Liver (tissue), 3 donors: Measurements from ENCODE around the gene RMND1.

ENCODE experiments used
- EGR1 ChIP-seq, 2 donors: IDR thresholded peaks; 2 replicates each; pipeline ENCODE4 v1.6.1; 2016 to 2018; ENCODE audit warnings: antibody characterized with exemption in 2 of 2, low read depth in 2 of 2
- GABPA ChIP-seq, 2 donors: IDR thresholded peaks in 1 of 2; conservative IDR thresholded peaks in 1 of 2; 2 replicates each; pipeline ENCODE4 v1.6.1; 2016; ENCODE audit warnings: antibody characterized with exemption in 2 of 2, mild to moderate bottlenecking in 1 of 2, moderate library complexity in 1 of 2
- RAD21 ChIP-seq, 2 donors: IDR thresholded peaks; 2 replicates each; pipeline ENCODE4 v1.6.1; 2016; ENCODE audit warnings: antibody characterized with exemption in 2 of 2, mild to moderate bottlenecking in 2 of 2
- REST ChIP-seq: IDR thresholded peaks from 2 replicates; pipeline ENCODE4 v1.6.1; 2016; ENCODE audit warnings: antibody characterized with exemption, mild to moderate bottlenecking
- TAF1 ChIP-seq: conservative IDR thresholded peaks from 2 replicates; pipeline ENCODE4 v1.6.1; 2016; ENCODE audit warnings: antibody characterized with exemption, mild to moderate bottlenecking
- YY1 ChIP-seq: IDR thresholded peaks from 2 replicates; pipeline ENCODE4 v1.6.1; 2016; ENCODE audit warnings: antibody characterized with exemption, mild to moderate bottlenecking
- ZBTB33 ChIP-seq: IDR thresholded peaks from 2 replicates; pipeline ENCODE4 v1.6.1; 2016; ENCODE audit warnings: antibody characterized with exemption
- TF ChIP-seq, protein P1 (sequence below): fragments of 150-350 bp; IDR thresholded peaks from 2 replicates; pipeline ENCODE4 v1.5.1; 2017; ENCODE audit warnings: improper control_type of control experiment, low read depth, low read length; ENCODE audit not compliant: missing input control
- TF ChIP-seq, protein P2 (sequence below): IDR thresholded peaks from 2 replicates; pipeline ENCODE4 v1.6.1; 2016; ENCODE audit warnings: antibody characterized with exemption
- donor health status: healthy.
- donor health status: healthy.

DNA sequence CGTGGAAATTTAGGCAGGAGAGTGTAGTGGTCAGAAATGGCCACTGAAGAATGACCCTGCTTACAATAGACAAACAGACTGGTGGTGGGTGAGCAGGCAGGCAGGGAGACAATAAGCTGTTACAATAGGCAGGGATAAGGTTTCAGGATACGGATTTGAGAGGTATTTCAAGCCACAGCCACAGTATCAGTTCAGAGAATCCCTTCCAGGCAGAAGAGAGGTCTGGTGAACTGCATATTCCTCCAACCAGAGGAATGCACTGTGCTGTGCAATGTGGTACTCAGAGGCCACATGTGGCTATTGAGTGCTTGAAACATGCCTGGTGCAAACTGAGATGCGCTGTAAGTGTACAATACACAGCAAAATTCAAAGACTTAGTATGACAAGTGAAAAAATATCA is 20.6 kb downstream of the RMND1 start:
- TF ChIP-seq TAF1 (no peak), ZBTB33 (no peak), RAD21 (IDR thresholded peaks at IDR 0.05) (no peak), YY1 (no peak), EGR1 (IDR thresholded peaks at IDR 0.05; ENCODE audit: low read depth in 2 of 2) (no peak), REST (no peak), GABPA (IDR thresholded peaks at IDR 0.05 in 1 of 2, conservative IDR thresholded peaks at IDR 0.05 in 1 of 2) (no peak)
- TF ChIP-seq, protein P1, sequence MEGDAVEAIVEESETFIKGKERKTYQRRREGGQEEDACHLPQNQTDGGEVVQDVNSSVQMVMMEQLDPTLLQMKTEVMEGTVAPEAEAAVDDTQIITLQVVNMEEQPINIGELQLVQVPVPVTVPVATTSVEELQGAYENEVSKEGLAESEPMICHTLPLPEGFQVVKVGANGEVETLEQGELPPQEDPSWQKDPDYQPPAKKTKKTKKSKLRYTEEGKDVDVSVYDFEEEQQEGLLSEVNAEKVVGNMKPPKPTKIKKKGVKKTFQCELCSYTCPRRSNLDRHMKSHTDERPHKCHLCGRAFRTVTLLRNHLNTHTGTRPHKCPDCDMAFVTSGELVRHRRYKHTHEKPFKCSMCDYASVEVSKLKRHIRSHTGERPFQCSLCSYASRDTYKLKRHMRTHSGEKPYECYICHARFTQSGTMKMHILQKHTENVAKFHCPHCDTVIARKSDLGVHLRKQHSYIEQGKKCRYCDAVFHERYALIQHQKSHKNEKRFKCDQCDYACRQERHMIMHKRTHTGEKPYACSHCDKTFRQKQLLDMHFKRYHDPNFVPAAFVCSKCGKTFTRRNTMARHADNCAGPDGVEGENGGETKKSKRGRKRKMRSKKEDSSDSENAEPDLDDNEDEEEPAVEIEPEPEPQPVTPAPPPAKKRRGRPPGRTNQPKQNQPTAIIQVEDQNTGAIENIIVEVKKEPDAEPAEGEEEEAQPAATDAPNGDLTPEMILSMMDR: no peak
- TF ChIP-seq, protein P2, sequence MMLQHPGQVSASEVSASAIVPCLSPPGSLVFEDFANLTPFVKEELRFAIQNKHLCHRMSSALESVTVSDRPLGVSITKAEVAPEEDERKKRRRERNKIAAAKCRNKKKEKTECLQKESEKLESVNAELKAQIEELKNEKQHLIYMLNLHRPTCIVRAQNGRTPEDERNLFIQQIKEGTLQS: no peak
